ENCODE measurements around the gene KCNK4.
"Not testable (repeated sequence)": the region's sequence is repeated elsewhere in the genome, so short reads cannot be mapped to it uniquely, and the experiment has no call there.

Gene KCNK4

DNA sequence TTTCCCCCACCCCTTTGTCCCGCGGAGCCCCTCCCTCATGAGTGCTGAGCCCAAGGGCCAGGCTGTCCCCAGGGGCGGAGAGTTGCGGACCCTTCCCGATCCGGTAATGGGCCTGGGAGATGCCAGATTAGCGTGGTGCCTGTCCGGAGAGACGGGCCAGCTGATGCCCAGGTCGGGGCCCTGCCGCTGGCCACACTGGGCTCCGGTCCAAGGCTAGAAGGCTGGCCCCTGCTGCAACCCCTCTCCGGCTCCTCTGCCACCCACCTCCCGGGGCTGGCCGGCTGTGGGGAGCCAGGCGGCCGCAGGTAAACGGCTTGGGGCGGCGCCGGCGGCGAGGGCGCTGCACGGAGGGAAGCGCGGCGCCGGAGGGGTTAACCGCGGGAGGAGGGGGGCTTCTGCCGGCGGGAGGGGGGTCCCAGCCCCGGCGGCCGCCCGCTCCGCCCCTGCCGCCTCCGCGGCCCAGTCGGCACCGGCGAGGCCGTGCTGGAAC is at the start of gene KCNK4:
KCNK4 (plus strand) TSS at position 41 of the 490 bp plus-strand sequence. CDS start 1,717 bp downstream, outside the sequence.
- in situ Hi-C loops (cut with MboI; ENCODE audit: low sequenced_read_pairs), result no loop called here

- in situ Hi-C loops (cut with MboI; ENCODE audit: low sequenced_read_pairs), result no loop called here
Observed at GRCh38 chr11:64241491-64242374, 49.4 kb upstream of the KCNK4 start.

GRCh38 chr11:64243236-64243854 is 47.8 kb upstream of the KCNK4 start:
- in situ Hi-C loops (cut with MboI; ENCODE audit: low sequenced_read_pairs), result no loop called here

DNA sequence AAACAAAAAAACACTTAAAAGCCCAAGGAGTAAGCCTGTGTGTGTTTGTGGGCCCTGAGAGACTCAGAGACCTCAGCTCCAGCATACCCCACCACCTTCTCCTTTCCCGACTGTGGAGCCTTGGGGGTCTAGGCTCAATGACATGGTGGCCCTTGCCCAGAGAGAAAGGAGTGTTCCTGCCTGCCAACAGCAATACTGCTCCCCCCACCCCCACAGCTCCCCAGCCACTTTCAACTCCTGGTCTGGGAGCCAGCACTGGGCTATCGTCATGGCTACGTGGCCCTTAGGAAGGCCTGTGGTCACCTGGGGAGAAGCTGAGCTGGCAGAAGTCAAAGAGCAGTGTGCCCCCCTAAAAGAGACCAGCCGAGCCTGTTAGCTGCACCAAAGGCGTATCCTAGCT is 47.0 kb upstream of the KCNK4 start:
- in situ Hi-C loops (cut with MboI; ENCODE audit: low sequenced_read_pairs), result no loop called here

- in situ Hi-C loops (cut with MboI; ENCODE audit: low sequenced_read_pairs), result no loop called here
Observed at GRCh38 chr11:64244966-64245365, 46.1 kb upstream of the KCNK4 start.

DNA sequence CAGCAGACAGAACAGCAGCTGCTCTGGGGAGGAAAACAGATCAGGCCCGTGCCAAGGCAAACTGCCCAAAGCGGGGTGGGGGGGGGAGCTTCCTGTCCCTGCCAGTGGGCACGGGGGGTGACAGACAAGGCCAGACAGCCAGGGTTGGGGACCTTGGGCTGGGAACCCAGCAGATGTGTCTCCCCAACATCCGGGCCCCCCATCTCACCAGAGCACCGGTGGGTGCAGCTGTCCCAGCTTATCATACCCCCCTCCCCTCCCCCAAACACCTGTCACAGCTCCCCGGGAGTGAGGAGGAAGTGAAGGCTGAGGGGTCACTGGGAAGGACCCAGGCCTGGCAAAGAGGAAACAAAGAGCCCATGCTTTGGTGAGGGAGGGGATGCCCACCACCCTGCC is 45.7 kb upstream of the KCNK4 start:
- in situ Hi-C loops (cut with MboI; ENCODE audit: low sequenced_read_pairs), result no loop called here

DNA sequence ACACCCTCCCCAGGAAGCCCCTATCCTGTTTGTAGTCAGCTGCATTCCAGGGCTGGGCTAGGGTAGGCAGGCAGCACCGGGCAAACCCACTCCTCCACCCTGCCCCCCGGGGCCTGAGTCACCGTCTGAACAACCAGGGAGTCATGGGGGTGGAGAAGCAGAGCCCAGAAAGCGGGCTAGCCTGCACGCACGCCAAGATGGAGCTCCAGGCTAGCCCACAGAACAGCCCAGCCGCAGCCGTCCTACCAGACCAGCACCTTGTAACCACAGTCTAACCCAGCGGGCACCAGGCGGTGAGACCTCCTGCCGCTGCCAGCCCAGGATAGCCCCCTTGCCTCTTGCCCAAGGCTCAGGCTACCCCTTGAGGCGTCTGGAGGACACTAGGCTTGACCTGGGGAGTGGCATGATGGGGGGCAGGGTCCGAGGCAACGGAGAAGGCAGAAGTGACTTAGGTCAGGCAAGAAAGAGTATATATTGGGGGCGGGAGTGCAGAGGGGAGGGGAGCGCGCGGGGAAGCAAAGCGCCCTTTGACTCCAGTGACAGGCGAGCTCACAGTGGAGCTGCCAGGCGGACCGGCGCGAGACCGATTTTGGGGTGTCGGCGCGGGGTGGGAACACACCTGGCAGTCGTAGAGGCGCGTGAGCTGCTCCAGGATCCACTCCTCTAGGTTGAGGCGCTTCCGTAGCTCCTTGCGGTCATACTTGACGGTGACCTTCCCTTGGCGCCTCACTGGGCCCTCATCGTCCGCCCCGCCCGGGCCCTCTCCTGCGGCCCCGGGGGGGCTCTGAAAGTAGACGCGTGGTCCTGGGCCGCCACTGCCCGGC is 45.1 kb upstream of the KCNK4 start:
- in situ Hi-C loops (cut with MboI; ENCODE audit: low sequenced_read_pairs), result no loop called here

- in situ Hi-C loops (cut with MboI; ENCODE audit: low sequenced_read_pairs), result not testable (repeated sequence)
Observed at GRCh38 chr11:64246621-64246870, 44.6 kb upstream of the KCNK4 start.

DNA sequence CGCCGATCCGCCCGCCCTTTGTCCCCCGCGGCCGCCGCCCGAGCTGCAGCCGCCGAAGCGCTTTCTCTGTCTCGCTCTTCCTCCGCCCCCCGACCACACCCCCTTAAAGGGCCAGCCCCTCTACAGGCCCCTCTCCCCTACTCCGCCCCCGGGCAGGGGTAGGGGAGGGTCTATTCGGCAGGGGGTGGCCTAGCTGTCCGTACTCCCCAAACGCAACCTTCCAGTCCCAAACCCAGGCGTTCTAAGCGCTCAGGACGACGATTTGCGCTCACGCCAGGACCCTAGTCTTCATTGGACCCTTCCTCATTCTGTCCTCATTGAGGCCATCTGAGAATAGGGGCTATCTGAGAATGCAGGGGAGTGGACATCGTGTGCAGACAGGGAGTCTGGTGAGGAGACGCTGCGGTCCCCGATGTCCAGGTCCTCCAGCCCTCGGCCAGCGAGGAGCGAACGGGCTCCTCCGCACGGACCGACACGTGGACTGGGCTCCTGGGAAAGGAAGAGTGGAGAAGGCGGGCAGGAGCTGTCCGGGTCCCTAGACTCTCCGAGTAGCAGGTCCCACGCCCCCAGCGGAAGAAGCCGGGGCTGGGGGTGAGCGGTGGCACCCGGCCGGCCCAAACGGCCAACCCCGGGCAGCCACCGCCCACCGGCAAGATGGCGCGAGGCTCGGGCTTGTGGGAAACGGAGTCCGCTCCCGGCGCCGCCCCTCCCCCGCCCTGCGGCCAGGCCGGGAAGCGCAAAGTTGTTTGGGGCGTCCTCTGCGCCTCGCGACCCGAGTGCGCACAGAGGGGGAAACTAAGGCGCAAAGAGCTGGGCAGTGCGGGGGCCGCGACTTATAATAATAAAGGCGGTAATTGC is 44.0 kb upstream of the KCNK4 start, which contains the start of gene PPP1R14B:
PPP1R14B (minus strand) TSS at position 73 of the 858 bp plus-strand sequence. CDS start 270 bp downstream, outside the sequence.
- in situ Hi-C loops (cut with MboI; ENCODE audit: low sequenced_read_pairs), result no loop called here

- in situ Hi-C loops (cut with MboI; ENCODE audit: low sequenced_read_pairs), result no loop called here
Observed at GRCh38 chr11:64247729-64248531, 43.2 kb upstream of the KCNK4 start.

DNA sequence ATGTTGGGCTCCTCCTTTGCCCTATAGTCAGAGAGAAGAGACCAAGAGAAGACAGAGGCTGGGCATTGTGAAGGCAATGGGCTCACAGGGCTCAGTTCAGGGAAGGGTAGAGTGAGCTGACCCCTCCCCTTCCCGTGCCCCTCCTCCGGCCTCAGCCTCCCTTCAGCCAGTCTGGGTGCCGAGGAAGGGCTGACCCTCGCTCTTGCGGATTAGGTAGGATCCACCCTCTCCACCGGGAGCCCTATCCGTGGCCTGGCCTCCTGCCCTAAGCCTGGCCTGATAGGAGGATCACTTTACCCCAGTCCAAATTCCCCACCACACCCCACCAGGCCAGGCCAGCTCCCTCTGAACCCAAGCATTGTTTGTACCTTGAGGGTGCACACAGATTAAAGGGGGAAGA is 42.5 kb upstream of the KCNK4 start:
- in situ Hi-C loops (cut with MboI; ENCODE audit: low sequenced_read_pairs), result no loop called here

DNA sequence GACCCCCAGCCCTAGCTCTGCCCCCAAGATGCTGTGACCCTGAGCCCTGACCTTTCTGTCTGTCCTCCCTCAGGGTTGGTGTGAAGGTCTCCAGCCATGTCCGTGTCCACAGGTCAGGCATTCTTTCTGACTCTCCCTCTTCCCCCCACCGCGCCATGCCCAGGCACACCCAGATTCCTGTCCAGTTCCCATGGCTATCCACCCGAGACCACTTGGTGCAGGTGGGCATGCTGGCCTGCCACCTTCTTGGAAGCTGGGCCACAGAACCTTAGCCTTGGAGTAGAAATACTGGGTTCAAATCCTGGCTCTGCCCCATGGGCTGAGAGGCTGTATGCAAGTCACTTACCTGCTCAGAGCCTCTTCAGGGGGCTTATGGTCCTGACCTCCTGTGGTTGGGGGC is 42.1 kb upstream of the KCNK4 start:
- in situ Hi-C loops (cut with MboI; ENCODE audit: low sequenced_read_pairs), result no loop called here

- in situ Hi-C loops (cut with MboI; ENCODE audit: low sequenced_read_pairs), result no loop called here
Observed at GRCh38 chr11:64249563-64250414, 41.3 kb upstream of the KCNK4 start.

DNA sequence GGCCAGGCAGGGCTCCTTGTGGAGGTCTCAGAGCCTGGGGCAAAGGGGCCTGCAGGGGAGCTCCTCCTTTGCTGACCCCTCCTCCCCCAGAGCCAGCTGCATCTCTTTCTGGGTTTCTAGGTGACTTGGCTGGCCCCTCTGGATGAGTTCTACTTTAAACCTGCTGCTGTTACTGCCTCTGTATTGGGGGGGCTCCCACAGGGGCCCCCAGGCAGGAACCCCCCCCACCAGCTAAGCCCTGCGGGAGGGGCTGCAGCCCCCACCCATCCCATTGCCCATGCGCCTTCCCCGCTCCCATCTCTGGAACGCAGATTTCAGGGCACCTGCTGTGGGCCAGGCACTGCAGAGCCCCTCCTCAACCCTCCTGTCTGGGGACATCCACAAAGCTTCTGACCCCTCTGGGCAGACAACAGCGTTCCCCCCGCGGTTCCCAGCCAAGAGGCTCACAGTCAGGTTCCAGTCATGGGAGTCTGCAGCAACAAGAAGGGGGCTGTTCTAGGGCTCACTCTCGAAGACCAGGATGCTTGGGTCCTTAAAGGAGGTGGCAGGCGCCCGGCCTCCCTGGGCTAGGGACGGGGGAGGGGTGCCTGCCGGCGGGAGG is 40.6 kb upstream of the KCNK4 start:
- in situ Hi-C loops (cut with MboI; ENCODE audit: low sequenced_read_pairs), result no loop called here

GRCh38 chr11:64251016-64251752 is 39.9 kb upstream of the KCNK4 start, which contains the start of gene PLCB3:
TSS of gene PLCB3 (plus strand) at chr11:64251530. CDS start at chr11:64251650, 120 bp downstream.
- in situ Hi-C loops (cut with MboI; ENCODE audit: low sequenced_read_pairs), result no loop called here

GRCh38 chr11:64251753-64252002 is 39.4 kb upstream of the KCNK4 start:
- in situ Hi-C loops (cut with MboI; ENCODE audit: low sequenced_read_pairs), result no loop called here

- in situ Hi-C loops (cut with MboI; ENCODE audit: low sequenced_read_pairs), result no loop called here
Observed at GRCh38 chr11:64252003-64252872, 38.9 kb upstream of the KCNK4 start.
